Fibroblast of villous mesenchyme (primary cell): Measurements from ENCODE around the gene TAX1BP1. TPM values are rescaled to one million over a fixed set of nuclear protein-coding genes. Genes with fewer than 3 reads are reported as not detected.

ENCODE experiments used
- DNase-seq: peaks from one replicate; pipeline ENCODE4 v3.0.0-alpha.2; 2010; ENCODE audit warnings: low read depth
- H3K4me3 ChIP-seq: 2 replicates; pipeline ENCODE4 v1.5.1; 2011; ENCODE audit warnings: low read depth, mild to moderate bottlenecking, low read length
- CTCF ChIP-seq: IDR thresholded peaks from 2 replicates; pipeline ENCODE4 v1.5.1; 2012; ENCODE audit warnings: low read depth, mild to moderate bottlenecking, low read length; ENCODE audit not compliant: insufficient read depth
- total RNA-seq: library from RNA; depleted of rRNA; stranded (reverse); fragments of >200 nt; gene quantifications from 2 replicates; pipeline ENCODE4 v1.2.3, GENCODE V29; 2012

TAX1BP1 gene
- total RNA-seq: 70.9 and 99.7 TPM in 2 replicates

- peak within 1 kb of the TSS; percentile 99 for H3K4me3 ChIP-seq
- DNase-seq: peak; percentile 95
- TF ChIP-seq CTCF: no peak
Observed at GRCh38 chr7:27739909-27740448, at the start of gene TAX1BP1. Gene TAX1BP1 (plus strand): TSS chr7:27740162. CDS start chr7:27748525, 8,363 bp downstream.

- no peak for DNase-seq
- no peak for TF ChIP-seq CTCF
- no peak overlapping the region for H3K4me3 ChIP-seq
Observed at GRCh38 chr7:27690649-27691048, 49.3 kb upstream of the TAX1BP1 start.

GRCh38 chr7:27693794-27694193 is 46.2 kb upstream of the TAX1BP1 start:
- no peak overlapping the region for H3K4me3 ChIP-seq
- DNase-seq: peak; percentile 30
- TF ChIP-seq CTCF: no peak

GRCh38 chr7:27695096-27695495 is 44.9 kb upstream of the TAX1BP1 start:
- H3K4me3 ChIP-seq: no peak overlapping the region
- no peak for DNase-seq
- no peak for TF ChIP-seq CTCF

- TF ChIP-seq CTCF: no peak
- peak; percentile 50 for DNase-seq
- no peak overlapping the region for H3K4me3 ChIP-seq
Observed at GRCh38 chr7:27697861-27698430, 42.0 kb upstream of the TAX1BP1 start.

GRCh38 chr7:27699751-27700150 is 40.2 kb upstream of the TAX1BP1 start:
- DNase-seq: no peak
- no peak overlapping the region for H3K4me3 ChIP-seq
- no peak for TF ChIP-seq CTCF

GRCh38 chr7:27700501-27700900 is 39.5 kb upstream of the TAX1BP1 start:
- TF ChIP-seq CTCF: no peak
- no peak for DNase-seq
- no peak overlapping the region for H3K4me3 ChIP-seq
